COLO668 (cell line): ENCODE data around the gene CACNB1.
"Not testable (repeated sequence)": the region's sequence is repeated elsewhere in the genome, so short reads cannot be mapped to it uniquely, and the experiment has no call there.

Experiments used
- DNase-seq: peaks from one replicate; lab custom pipeline; 2025; ENCODE audit not compliant: unreplicated experiment; lab: John Stamatoyannopoulos, UW

The CACNB1 gene

GRCh38 chr17:39177256-39177655, 20.2 kb downstream of the CACNB1 start:
- DNase-seq = no peak

GRCh38 chr17:39175695-39176093, 21.8 kb downstream of the CACNB1 start:
- DNase-seq = no peak

GRCh38 chr17:39174920-39175694, 22.4 kb downstream of the CACNB1 start:
- peak; percentile 60 for DNase-seq

GRCh38 chr17:39173526-39174274, 23.8 kb downstream of the CACNB1 start:
- no peak for DNase-seq

- no peak for DNase-seq
These were observed 24.4 kb downstream of the CACNB1 start for GRCh38 chr17:39173080-39173479.

- DNase-seq = no peak
These were observed 25.5 kb downstream of the CACNB1 start for GRCh38 chr17:39171933-39172332.

GRCh38 chr17:39170558-39170957, 26.9 kb downstream of the CACNB1 start:
- no peak for DNase-seq

GRCh38 chr17:39170109-39170508, 27.4 kb downstream of the CACNB1 start:
- DNase-seq = no peak

- DNase-seq = no peak
These were observed 28.0 kb downstream of the CACNB1 start for GRCh38 chr17:39169518-39169917.

- DNase-seq = no peak
These were observed 28.4 kb downstream of the CACNB1 start for GRCh38 chr17:39169101-39169500.

GRCh38 chr17:39168503-39168902, 29.0 kb downstream of the CACNB1 start:
- not testable (repeated sequence) for DNase-seq

GRCh38 chr17:39167476-39167875, 30.0 kb downstream of the CACNB1 start:
- DNase-seq = no peak

GRCh38 chr17:39166437-39167335, 30.8 kb downstream of the CACNB1 start:
- no peak for DNase-seq

GRCh38 chr17:39165841-39166349, 31.6 kb downstream of the CACNB1 start, which contains the start of gene ARL5C:
TSS of gene ARL5C (minus strand) at chr17:39166161. CDS start at chr17:39165760, 401 bp downstream.
- DNase-seq = no peak

GRCh38 chr17:39165178-39165840, 32.2 kb downstream of the CACNB1 start:
- DNase-seq = no peak

- peak; percentile 39 for DNase-seq
These were observed 32.8 kb downstream of the CACNB1 start for GRCh38 chr17:39164675-39165143.

GRCh38 chr17:39161962-39162361, 35.5 kb downstream of the CACNB1 start:
- no peak for DNase-seq

- DNase-seq = no peak
These were observed 38.8 kb downstream of the CACNB1 start for GRCh38 chr17:39158623-39159022.

GRCh38 chr17:39156491-39156890, 41.0 kb downstream of the CACNB1 start:
- no peak for DNase-seq

- DNase-seq = no peak
These were observed 41.8 kb downstream of the CACNB1 start for GRCh38 chr17:39155654-39156053.
